Neural cell (in vitro differentiated cells): ENCODE data around the gene PSENEN. TPM values are rescaled to one million over a fixed set of nuclear protein-coding genes. Genes with fewer than 3 reads are reported as not detected.

Experiments
- H2AFZ ChIP-seq: fragments of 200-600, 300-800 bp; sonication (generic), shearing (Covaris generic); 2 replicates; pipeline ENCODE4 v1.6.0; 2014; ENCODE audit warnings: low read depth, mild to moderate bottlenecking, antibody characterized with exemption, low read length, moderate library complexity
- H3F3A ChIP-seq: fragments of 200-600 bp; shearing (Covaris generic); 2 replicates; pipeline ENCODE4 v1.6.1; 2016; ENCODE audit warnings: mild to moderate bottlenecking, moderate library complexity, mixed read lengths, antibody characterized with exemption, low read length; ENCODE audit not compliant: insufficient read depth, poor library complexity, severe bottlenecking
- H3K27ac ChIP-seq: fragments of 200-600, 300-800 bp; sonication (generic), shearing (Covaris generic); 2 replicates; pipeline ENCODE4 v1.5.1; 2014; ENCODE audit warnings: mild to moderate bottlenecking, low read length, moderate library complexity
- H3K27me3 ChIP-seq: fragments of 300-800, 200-600 bp; sonication (generic), shearing (Covaris generic); 2 replicates; pipeline ENCODE4 v1.6.0; 2014; ENCODE audit warnings: mild to moderate bottlenecking, low read depth, low read length, moderate library complexity; ENCODE audit not compliant: insufficient read depth
- H3K36me3 ChIP-seq: fragments of 300-800, 200-600 bp; sonication (generic), shearing (Covaris generic); 2 replicates; pipeline ENCODE4 v1.5.1; 2014; ENCODE audit warnings: mild to moderate bottlenecking, antibody characterized with exemption, low read length, moderate library complexity; ENCODE audit not compliant: insufficient read depth
- H3K4me2 ChIP-seq: fragments of 300-800, 200-600 bp; sonication (generic), shearing (Covaris generic); 2 replicates; pipeline ENCODE4 v1.6.0; 2014; ENCODE audit warnings: mild to moderate bottlenecking, low read length
- H3K4me3 ChIP-seq: fragments of 300-800, 200-600 bp; sonication (generic), shearing (Covaris generic); 2 replicates; pipeline ENCODE4 v1.5.1; 2014; ENCODE audit warnings: mild to moderate bottlenecking, low read length, moderate library complexity
- H3K79me2 ChIP-seq: fragments of 200-600 bp; shearing (Covaris generic); replicated peaks from 2 replicates; pipeline ENCODE4 v1.6.0; 2014; ENCODE audit warnings: mild to moderate bottlenecking, low read length, moderate library complexity; ENCODE audit not compliant: insufficient read depth
- H3K9ac ChIP-seq: fragments of 300-800, 200-600 bp; sonication (generic), shearing (Covaris generic); 2 replicates; pipeline ENCODE4 v1.6.1; 2016; ENCODE audit warnings: mild to moderate bottlenecking, low read length, mixed read lengths
- H3K9me2 ChIP-seq: fragments of 200-600 bp; shearing (Covaris generic); 2 replicates; pipeline ENCODE4 v1.6.1; 2016; ENCODE audit warnings: mild to moderate bottlenecking, low read length, mixed read lengths; ENCODE audit not compliant: insufficient read depth
- H3K9me3 ChIP-seq: fragments of 200-600, 300-800 bp; sonication (generic), shearing (Covaris generic); 2 replicates; pipeline ENCODE4 v1.6.1; 2016; ENCODE audit warnings: mild to moderate bottlenecking, mixed run types, low read length, moderate library complexity, mixed read lengths
- H4K20me1 ChIP-seq: fragments of 200-600 bp; shearing (Covaris generic); 2 replicates; pipeline ENCODE4 v1.6.1; 2016; ENCODE audit warnings: mild to moderate bottlenecking, mixed run types; ENCODE audit not compliant: insufficient read depth
- CTCF ChIP-seq: fragments of 450-650 bp; IDR thresholded peaks from 2 replicates; pipeline ENCODE4 v1.5.1; 2014; ENCODE audit warnings: antibody characterized with exemption, mild to moderate bottlenecking, moderate library complexity; ENCODE audit not compliant: poor library complexity, severe bottlenecking
- EP300 ChIP-seq: fragments of 450-650 bp; conservative IDR thresholded peaks from 2 replicates; pipeline ENCODE4 v1.6.1; 2014; ENCODE audit warnings: antibody characterized with exemption, mild to moderate bottlenecking, moderate library complexity; ENCODE audit not compliant: poor library complexity, severe bottlenecking
- EZH2 ChIP-seq: fragments of 200-600, 300-800 bp; shearing (Covaris generic), sonication (generic); IDR thresholded peaks from 2 replicates; pipeline ENCODE4 v1.6.1; 2014; ENCODE audit warnings: antibody characterized with exemption, low read length, borderline replicate concordance, mild to moderate bottlenecking; ENCODE audit not compliant: insufficient read depth, poor library complexity, severe bottlenecking
- MXI1 ChIP-seq: fragments of 450-650 bp; conservative IDR thresholded peaks from 2 replicates; pipeline ENCODE4 v1.6.1; 2014; ENCODE audit warnings: antibody characterized with exemption, mild to moderate bottlenecking; ENCODE audit not compliant: poor library complexity, severe bottlenecking
- POLR2AphosphoS5 ChIP-seq: IDR thresholded peaks from 2 replicates; pipeline ENCODE4 v1.6.1; 2012
- RAD21 ChIP-seq: fragments of 450-650 bp; conservative IDR thresholded peaks from 2 replicates; pipeline ENCODE4 v1.6.1; 2014; ENCODE audit warnings: antibody characterized with exemption, mild to moderate bottlenecking, moderate library complexity
- REST ChIP-seq: IDR thresholded peaks from 2 replicates; pipeline ENCODE4 v1.6.1; 2012; ENCODE audit warnings: borderline replicate concordance
- SMC3 ChIP-seq: fragments of 450-650 bp; conservative IDR thresholded peaks from 2 replicates; pipeline ENCODE4 v1.6.1; 2014; ENCODE audit warnings: antibody characterized with exemption, mild to moderate bottlenecking, moderate library complexity; ENCODE audit not compliant: poor library complexity
- TAF1 ChIP-seq: IDR thresholded peaks from 2 replicates; pipeline ENCODE4 v1.6.1; 2012; ENCODE audit warnings: low read depth
- polyA plus RNA-seq: library from polyadenylated mRNA; depleted of rRNA; stranded (reverse); fragments of >200 nt; gene quantifications from 2 replicates; pipeline ENCODE4 v1.2.3, GENCODE V29; 2014

The PSENEN gene
- polyA plus RNA-seq, 1 donor from 2014 or later = 46.2 TPM

GRCh38 chr19:35746531-35746930, 1.1 kb downstream of the PSENEN start:
- no peaks in the 10 kb centered on the region for H3K9me2 ChIP-seq
- H3K79me2 ChIP-seq = peaks cover 22% of the 10 kb centered on the region
- no peaks in the 10 kb centered on the region for H3K36me3 ChIP-seq
- no peaks in the 10 kb centered on the region for H4K20me1 ChIP-seq
- no peak for TF ChIP-seq REST
- TF ChIP-seq MXI1 = no peak
- TF ChIP-seq RAD21 = no peak
- no peaks in the 10 kb centered on the region for H3K27me3 ChIP-seq
- peak overlapping the region; percentile 91 for H3K4me2 ChIP-seq
- no peak overlapping the region for H2AFZ ChIP-seq
- H3K27ac ChIP-seq = no peak overlapping the region
- H3F3A ChIP-seq = no peaks in the 10 kb centered on the region
- peak overlapping the region; percentile 81 for H3K9ac ChIP-seq
- H3K4me3 ChIP-seq = peak overlapping the region; percentile 94
- no peaks in the 10 kb centered on the region for H3K9me3 ChIP-seq

- Histone ChIP-seq H3K9me3 (no peaks in the 10 kb centered on the region), H4K20me1 (no peaks in the 10 kb centered on the region), H3K36me3 (no peaks in the 10 kb centered on the region), H3K9ac (peak within 1 kb of the TSS; percentile 79), H3K9me2 (no peaks in the 10 kb centered on the region), H3K79me2 (peaks cover 22% of the 10 kb centered on the region), H3F3A (no peaks in the 10 kb centered on the region), H3K4me2 (peak within 1 kb of the TSS; percentile 54), H3K4me3 (peak within 1 kb of the TSS; percentile 87), H3K27me3 (no peaks in the 10 kb centered on the region), H3K27ac (peak within 1 kb of the TSS; percentile 65), H2AFZ (peak within 1 kb of the TSS; percentile 80)
- peak; percentile 88 for TF ChIP-seq MXI1
- no peak for TF ChIP-seq CTCF
- no peak for TF ChIP-seq REST
- peak; percentile 80 for TF ChIP-seq POLR2AphosphoS5
- TF ChIP-seq TAF1 = peak; percentile 25
- no peak for TF ChIP-seq RAD21
- TF ChIP-seq EZH2 = no peak
- TF ChIP-seq SMC3 = no peak
- no peak for TF ChIP-seq EP300
Measured at GRCh38 chr19:35748106-35749020, 2.9 kb downstream of the PSENEN start, which contains the start of gene LIN37. Gene LIN37, plus strand, starts transcription at chr19:35748576. Its CDS starts 149 bp downstream, at chr19:35748725.
